K562 (cell line): ENCODE results near the gene HMGN1. TPM values are rescaled to one million over a fixed set of nuclear protein-coding genes. Genes with fewer than 3 reads are reported as not detected.

Source experiments
- ARID1B ChIP-seq: fragments of 450-650 bp; IDR thresholded peaks from 2 replicates; pipeline ENCODE4 v1.6.1; 2016; ENCODE audit warnings: antibody characterized with exemption, mild to moderate bottlenecking, inconsistent platforms
- BRD9 ChIP-seq: fragments of 450-650 bp; IDR thresholded peaks from 2 replicates; pipeline ENCODE4 v1.6.1; 2018; ENCODE audit warnings: low read depth; ENCODE audit not compliant: partially characterized antibody
- MTA1 ChIP-seq: fragments of 450-650 bp; IDR thresholded peaks from 2 replicates; pipeline ENCODE4 v1.6.1; 2017; ENCODE audit warnings: borderline replicate concordance
- NR2C1 ChIP-seq, 2 experiments: fragments of 450-650 bp; IDR thresholded peaks; 2 replicates each; pipeline ENCODE4 v1.6.1; 2017; ENCODE audit warnings: mild to moderate bottlenecking in 2 of 2, antibody characterized with exemption in 1 of 2, inconsistent platforms in 1 of 2, missing compliant biosample characterization in 1 of 2, missing genetic modification characterization in 1 of 2
- NR2C2 ChIP-seq, 2 experiments: fragments of 200-800 bp in 1 of 2; sonication (Bioruptor generic) in 1 of 2; sonication (generic) in 1 of 2; formaldehyde crosslinking in 1 of 2; IDR thresholded peaks; 2 replicates each; pipeline versions ENCODE4 v1.6.1 to v1.8.0; 2016 to 2022; ENCODE audit warnings: mild to moderate bottlenecking in 1 of 2, missing compliant biosample characterization in 1 of 2, missing genetic modification characterization in 1 of 2, missing genetic modification reagents in 1 of 2
- polyA plus RNA-seq, 8 experiments: library from polyadenylated mRNA; depleted of rRNA in 4 of 8; stranded (reverse) in 5 of 8; unstranded in 3 of 8; fragments of >200 nt; fragmentation: Nextera tagmentation in 2 of 8; fragmentation: Illumina TruSeq in 1 of 8; extraction: Ambion mirVana in 2 of 8; extraction: Trizol in 1 of 8; gene quantifications; 2 replicates each; pipeline versions ENCODE4 v1.2.1 to v1.2.3, GENCODE V29; 2011 to 2014; ENCODE audit warnings: inconsistent platforms in 1 of 8, missing spikeins in 1 of 8
- total RNA-seq, 7 experiments: library from RNA; depleted of rRNA in 6 of 7; stranded (reverse); fragments of >200 nt in 6 of 7; fragmentation: Illumina TruSeq in 2 of 7; extraction: Trizol in 2 of 7; gene quantifications; 2 replicates each; pipeline versions ENCODE4 v1.2.1 to v1.2.3, GENCODE V29; 2011 to 2021; ENCODE audit warnings: low replicate concordance in 1 of 7
- TF ChIP-seq, protein P1 (sequence below), 2 experiments: fragments of 250-450 bp in 1 of 2; fragments of 450-650 bp in 1 of 2; sonication (Bioruptor Pico) in 1 of 2; IDR thresholded peaks; 2 replicates each; pipeline versions ENCODE4 v1.6.1 to v1.8.0; 2016 to 2021; ENCODE audit warnings: mild to moderate bottlenecking in 2 of 2, moderate library complexity in 2 of 2, missing compliant biosample characterization in 1 of 2, missing genetic modification characterization in 1 of 2
- TF ChIP-seq, protein P2 (sequence below): fragments of 250-450 bp; sonication (Bioruptor Pico); IDR thresholded peaks from 2 replicates; pipeline ENCODE4 v1.8.0; 2021; ENCODE audit warnings: mild to moderate bottlenecking, moderate library complexity
- TF ChIP-seq, protein P3 (sequence below): fragments of 450-650 bp; IDR thresholded peaks from 2 replicates; pipeline ENCODE4 v1.6.1; 2017; ENCODE audit warnings: antibody characterized with exemption, mild to moderate bottlenecking

Gene HMGN1
- total and polyA plus RNA-seq, 9 of the 15 experiments (the other 6 are each of a cell fraction or from before 2014, with no cell fraction given) = 124 to 626 (median 498) TPM

DNA sequence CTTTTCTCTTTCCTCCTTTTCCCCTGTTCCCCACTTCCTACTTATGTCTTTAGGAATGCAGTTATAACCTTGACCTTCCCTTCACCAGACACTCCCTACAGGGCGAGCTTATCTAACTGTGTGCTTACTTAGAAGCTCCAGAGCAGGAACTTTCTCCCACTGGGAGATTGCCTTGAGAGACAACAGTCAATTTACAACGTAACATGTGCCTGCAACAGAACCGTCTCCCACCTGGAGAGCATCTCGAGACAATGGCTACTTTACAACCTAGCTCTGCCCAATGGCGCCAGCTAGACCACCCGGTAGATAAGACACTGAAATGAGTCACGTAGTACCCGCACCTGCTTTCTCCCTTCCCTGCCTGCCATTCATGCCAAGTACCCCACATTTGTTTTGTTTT lies 16.7 kb downstream of the HMGN1 start (continued):
- TF ChIP-seq, protein P1, sequence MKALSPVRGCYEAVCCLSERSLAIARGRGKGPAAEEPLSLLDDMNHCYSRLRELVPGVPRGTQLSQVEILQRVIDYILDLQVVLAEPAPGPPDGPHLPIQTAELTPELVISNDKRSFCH (CRISPR knock-in tag; IDR thresholded peaks at IDR 0.05) = no peak
- TF ChIP-seq, protein P1 (tag; IDR thresholded peaks at IDR 0.05) = peak; percentile 46
- TF ChIP-seq, protein P2, sequence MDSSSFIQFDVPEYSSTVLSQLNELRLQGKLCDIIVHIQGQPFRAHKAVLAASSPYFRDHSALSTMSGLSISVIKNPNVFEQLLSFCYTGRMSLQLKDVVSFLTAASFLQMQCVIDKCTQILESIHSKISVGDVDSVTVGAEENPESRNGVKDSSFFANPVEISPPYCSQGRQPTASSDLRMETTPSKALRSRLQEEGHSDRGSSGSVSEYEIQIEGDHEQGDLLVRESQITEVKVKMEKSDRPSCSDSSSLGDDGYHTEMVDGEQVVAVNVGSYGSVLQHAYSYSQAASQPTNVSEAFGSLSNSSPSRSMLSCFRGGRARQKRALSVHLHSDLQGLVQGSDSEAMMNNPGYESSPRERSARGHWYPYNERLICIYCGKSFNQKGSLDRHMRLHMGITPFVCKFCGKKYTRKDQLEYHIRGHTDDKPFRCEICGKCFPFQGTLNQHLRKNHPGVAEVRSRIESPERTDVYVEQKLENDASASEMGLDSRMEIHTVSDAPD (CRISPR knock-in tag) = no peak
- TF ChIP-seq MTA1 (0 out of 2 replicates have a peak, but pooled peaks have one; percentile 19), NR2C1 (IDR thresholded peaks at IDR 0.05) (no peak), NR2C1 (tag; IDR thresholded peaks at IDR 0.05) (peak; percentile 49), BRD9 (no peak), NR2C2 (CRISPR knock-in tag; IDR thresholded peaks at IDR 0.05) (no peak), NR2C2 (tag; IDR thresholded peaks at IDR 0.05) (peak; percentile 34; the same call in 1 of the 2 replicates), ARID1B (peak; percentile 57)
- TF ChIP-seq, protein P3, sequence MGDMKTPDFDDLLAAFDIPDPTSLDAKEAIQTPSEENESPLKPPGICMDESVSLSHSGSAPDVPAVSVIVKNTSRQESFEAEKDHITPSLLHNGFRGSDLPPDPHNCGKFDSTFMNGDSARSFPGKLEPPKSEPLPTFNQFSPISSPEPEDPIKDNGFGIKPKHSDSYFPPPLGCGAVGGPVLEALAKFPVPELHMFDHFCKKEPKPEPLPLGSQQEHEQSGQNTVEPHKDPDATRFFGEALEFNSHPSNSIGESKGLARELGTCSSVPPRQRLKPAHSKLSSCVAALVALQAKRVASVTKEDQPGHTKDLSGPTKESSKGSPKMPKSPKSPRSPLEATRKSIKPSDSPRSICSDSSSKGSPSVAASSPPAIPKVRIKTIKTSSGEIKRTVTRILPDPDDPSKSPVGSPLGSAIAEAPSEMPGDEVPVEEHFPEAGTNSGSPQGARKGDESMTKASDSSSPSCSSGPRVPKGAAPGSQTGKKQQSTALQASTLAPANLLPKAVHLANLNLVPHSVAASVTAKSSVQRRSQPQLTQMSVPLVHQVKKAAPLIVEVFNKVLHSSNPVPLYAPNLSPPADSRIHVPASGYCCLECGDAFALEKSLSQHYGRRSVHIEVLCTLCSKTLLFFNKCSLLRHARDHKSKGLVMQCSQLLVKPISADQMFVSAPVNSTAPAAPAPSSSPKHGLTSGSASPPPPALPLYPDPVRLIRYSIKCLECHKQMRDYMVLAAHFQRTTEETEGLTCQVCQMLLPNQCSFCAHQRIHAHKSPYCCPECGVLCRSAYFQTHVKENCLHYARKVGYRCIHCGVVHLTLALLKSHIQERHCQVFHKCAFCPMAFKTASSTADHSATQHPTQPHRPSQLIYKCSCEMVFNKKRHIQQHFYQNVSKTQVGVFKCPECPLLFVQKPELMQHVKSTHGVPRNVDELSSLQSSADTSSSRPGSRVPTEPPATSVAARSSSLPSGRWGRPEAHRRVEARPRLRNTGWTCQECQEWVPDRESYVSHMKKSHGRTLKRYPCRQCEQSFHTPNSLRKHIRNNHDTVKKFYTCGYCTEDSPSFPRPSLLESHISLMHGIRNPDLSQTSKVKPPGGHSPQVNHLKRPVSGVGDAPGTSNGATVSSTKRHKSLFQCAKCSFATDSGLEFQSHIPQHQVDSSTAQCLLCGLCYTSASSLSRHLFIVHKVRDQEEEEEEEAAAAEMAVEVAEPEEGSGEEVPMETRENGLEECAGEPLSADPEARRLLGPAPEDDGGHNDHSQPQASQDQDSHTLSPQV = no peak
